Measurements from ENCODE around the gene KAZN. TPM values are rescaled to one million over a fixed set of nuclear protein-coding genes. Genes with fewer than 3 reads are reported as not detected.

KAZN gene
- total and polyA plus RNA-seq, 2 experiments from 2014 or later = 7.9 to 15.6 TPM

- H3K27me3 ChIP-seq = no peaks in the 10 kb centered on the region
- H3K4me2 ChIP-seq = no peak overlapping the region
- no peak overlapping the region for H2AFZ ChIP-seq
- H3K4me3 ChIP-seq = no peak overlapping the region
- 97% methylated on average over 5 of the region's 5 CpGs for WGBS (ENCODE audit: low lambda C conversion rate, missing lambda C conversion rate)
- H3K4me1 ChIP-seq (ENCODE audit: insufficient read depth) = no peaks in the 10 kb centered on the region
- no peaks in the 10 kb centered on the region for H3K36me3 ChIP-seq (replicated peaks; ENCODE audit: insufficient read depth, low read depth)
- H3K9me2 ChIP-seq (replicated peaks; ENCODE audit: insufficient read depth) = no peaks in the 10 kb centered on the region
- TF ChIP-seq, protein P1, sequence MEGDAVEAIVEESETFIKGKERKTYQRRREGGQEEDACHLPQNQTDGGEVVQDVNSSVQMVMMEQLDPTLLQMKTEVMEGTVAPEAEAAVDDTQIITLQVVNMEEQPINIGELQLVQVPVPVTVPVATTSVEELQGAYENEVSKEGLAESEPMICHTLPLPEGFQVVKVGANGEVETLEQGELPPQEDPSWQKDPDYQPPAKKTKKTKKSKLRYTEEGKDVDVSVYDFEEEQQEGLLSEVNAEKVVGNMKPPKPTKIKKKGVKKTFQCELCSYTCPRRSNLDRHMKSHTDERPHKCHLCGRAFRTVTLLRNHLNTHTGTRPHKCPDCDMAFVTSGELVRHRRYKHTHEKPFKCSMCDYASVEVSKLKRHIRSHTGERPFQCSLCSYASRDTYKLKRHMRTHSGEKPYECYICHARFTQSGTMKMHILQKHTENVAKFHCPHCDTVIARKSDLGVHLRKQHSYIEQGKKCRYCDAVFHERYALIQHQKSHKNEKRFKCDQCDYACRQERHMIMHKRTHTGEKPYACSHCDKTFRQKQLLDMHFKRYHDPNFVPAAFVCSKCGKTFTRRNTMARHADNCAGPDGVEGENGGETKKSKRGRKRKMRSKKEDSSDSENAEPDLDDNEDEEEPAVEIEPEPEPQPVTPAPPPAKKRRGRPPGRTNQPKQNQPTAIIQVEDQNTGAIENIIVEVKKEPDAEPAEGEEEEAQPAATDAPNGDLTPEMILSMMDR (IDR thresholded peaks at IDR 0.05; ENCODE audit: poor library complexity) = no peak
- TF ChIP-seq EZH2 (IDR thresholded peaks at IDR 0.05; ENCODE audit: borderline replicate concordance) (no peak), EZH2phosphoT487 (IDR thresholded peaks at IDR 0.05; ENCODE audit: low read depth, severe bottlenecking, unreplicated experiment) (no peak)
- peaks cover 7% of the 10 kb centered on the region for H4K20me1 ChIP-seq (ENCODE audit: insufficient read depth, poor library complexity, severe bottlenecking)
- H3K27ac ChIP-seq = no peak overlapping the region
- no peak for DNase-seq (ENCODE audit: low spot score)
- no peaks in the 10 kb centered on the region for H3K79me2 ChIP-seq
- no peaks in the 10 kb centered on the region for H3K9me3 ChIP-seq (ENCODE audit: low read depth)
Observed at GRCh38 chr1:14630986-14631385, 32.5 kb downstream of the KAZN start.

DNA sequence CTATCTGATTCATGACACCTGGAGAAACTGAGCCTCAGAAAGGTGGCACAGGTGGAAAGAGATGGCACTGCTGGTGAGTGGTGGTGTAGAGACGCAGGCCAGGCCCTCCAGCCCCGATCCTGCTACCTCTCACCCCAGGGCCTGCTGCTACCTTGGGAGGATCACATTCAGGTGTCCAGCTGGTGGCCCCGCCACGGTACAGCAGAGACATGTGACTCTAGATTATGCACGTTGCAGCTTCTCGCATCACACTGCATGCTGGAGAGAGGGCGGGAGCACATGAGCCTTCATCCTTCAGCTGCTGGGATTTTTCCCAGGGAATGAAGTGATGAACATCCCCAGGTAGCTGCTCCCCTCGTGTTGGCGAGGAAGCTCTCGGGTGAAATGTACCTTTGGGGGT, 32.9 kb downstream of the KAZN start:
- H3K27ac ChIP-seq = no peak overlapping the region
- H3K4me3 ChIP-seq = no peak overlapping the region
- H3K4me1 ChIP-seq (ENCODE audit: insufficient read depth) = no peaks in the 10 kb centered on the region
- H4K20me1 ChIP-seq (ENCODE audit: insufficient read depth, poor library complexity, severe bottlenecking) = peaks cover 7% of the 10 kb centered on the region
- H3K36me3 ChIP-seq (replicated peaks; ENCODE audit: insufficient read depth, low read depth) = no peaks in the 10 kb centered on the region
- H3K4me2 ChIP-seq = no peak overlapping the region
- no peaks in the 10 kb centered on the region for H3K27me3 ChIP-seq
- WGBS (ENCODE audit: low lambda C conversion rate, missing lambda C conversion rate) = 89% methylated on average over 10 of the region's 10 CpGs
- H3K9me2 ChIP-seq (replicated peaks; ENCODE audit: insufficient read depth) = no peaks in the 10 kb centered on the region
- DNase-seq (ENCODE audit: low spot score) = no peak
- H3K9me3 ChIP-seq (ENCODE audit: low read depth) = no peaks in the 10 kb centered on the region
- no peaks in the 10 kb centered on the region for H3K79me2 ChIP-seq
- H2AFZ ChIP-seq = no peak overlapping the region
- TF ChIP-seq, protein P1 (IDR thresholded peaks at IDR 0.05; ENCODE audit: poor library complexity) = no peak
- no peak for TF ChIP-seq EZH2 (IDR thresholded peaks at IDR 0.05; ENCODE audit: borderline replicate concordance)
- no peak for TF ChIP-seq EZH2phosphoT487 (IDR thresholded peaks at IDR 0.05; ENCODE audit: low read depth, severe bottlenecking, unreplicated experiment)

DNA sequence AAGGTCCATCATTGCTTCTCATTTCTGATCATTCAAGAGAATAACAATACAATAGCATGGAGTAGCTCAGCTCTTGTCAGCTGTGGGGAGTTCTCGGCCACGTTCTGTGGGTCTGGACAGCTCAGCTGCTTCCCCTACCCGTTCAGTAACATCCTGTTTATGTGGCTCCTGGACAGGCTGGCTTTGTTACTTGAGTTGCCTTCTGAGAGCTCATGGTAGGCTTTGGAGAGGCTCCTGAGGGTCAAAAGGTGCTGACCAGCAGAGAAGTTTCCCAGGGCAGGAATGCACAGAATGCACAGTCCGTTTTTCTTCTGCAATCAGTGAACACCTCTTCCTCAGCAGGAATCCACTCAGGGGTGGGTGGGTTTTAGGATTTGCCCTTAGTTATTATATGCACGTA, 36.0 kb downstream of the KAZN start:
- 40% methylated on average over 5 of the region's 5 CpGs for WGBS (ENCODE audit: low lambda C conversion rate, missing lambda C conversion rate)
- Histone ChIP-seq H3K36me3 (replicated peaks; ENCODE audit: insufficient read depth, low read depth) (no peaks in the 10 kb centered on the region), H3K9me2 (replicated peaks; ENCODE audit: insufficient read depth) (no peaks in the 10 kb centered on the region), H4K20me1 (ENCODE audit: insufficient read depth, poor library complexity, severe bottlenecking) (no peaks in the 10 kb centered on the region), H3K27ac (no peak overlapping the region), H3K4me2 (no peak overlapping the region), H2AFZ (no peak overlapping the region), H3K27me3 (no peaks in the 10 kb centered on the region), H3K9me3 (ENCODE audit: low read depth) (no peaks in the 10 kb centered on the region), H3K4me1 (ENCODE audit: insufficient read depth) (no peaks in the 10 kb centered on the region), H3K4me3 (no peak overlapping the region), H3K79me2 (no peaks in the 10 kb centered on the region)
- no peak for DNase-seq (ENCODE audit: low spot score)
- TF ChIP-seq EZH2phosphoT487 (IDR thresholded peaks at IDR 0.05; ENCODE audit: low read depth, severe bottlenecking, unreplicated experiment) = no peak
- TF ChIP-seq EZH2 (IDR thresholded peaks at IDR 0.05; ENCODE audit: borderline replicate concordance) = no peak
- TF ChIP-seq, protein P1 (IDR thresholded peaks at IDR 0.05; ENCODE audit: poor library complexity) = no peak

DNA sequence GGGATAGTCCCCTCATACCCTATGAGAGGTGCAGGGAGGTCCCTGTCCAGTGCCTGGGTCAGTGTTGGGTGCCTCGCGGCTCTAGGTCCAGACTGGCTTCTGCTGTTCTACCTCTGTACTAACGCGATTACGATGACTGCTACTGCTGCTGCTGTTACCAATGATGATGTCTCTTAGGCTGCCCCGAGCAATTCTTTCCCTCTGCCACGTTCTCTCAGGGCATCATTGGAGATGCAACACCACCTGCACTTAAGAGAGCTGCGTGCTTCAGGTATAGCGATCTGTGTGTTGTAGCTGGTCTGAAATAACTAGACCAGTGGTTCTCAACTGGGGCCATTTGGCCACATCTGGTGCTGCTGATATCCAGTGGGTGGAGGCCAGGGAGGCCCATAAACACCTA, 36.9 kb downstream of the KAZN start:
- H3K36me3 ChIP-seq (replicated peaks; ENCODE audit: insufficient read depth, low read depth) = no peaks in the 10 kb centered on the region
- 98% methylated on average over 9 of the region's 9 CpGs for WGBS (ENCODE audit: low lambda C conversion rate, missing lambda C conversion rate)

More for the DNA sequence above, 36.9 kb downstream of the KAZN start:
- Histone ChIP-seq H3K4me2 (no peak overlapping the region), H4K20me1 (ENCODE audit: insufficient read depth, poor library complexity, severe bottlenecking) (no peaks in the 10 kb centered on the region), H3K9me2 (replicated peaks; ENCODE audit: insufficient read depth) (no peaks in the 10 kb centered on the region), H3K79me2 (no peaks in the 10 kb centered on the region), H3K4me1 (ENCODE audit: insufficient read depth) (no peaks in the 10 kb centered on the region), H3K9me3 (ENCODE audit: low read depth) (no peaks in the 10 kb centered on the region), H2AFZ (no peak overlapping the region), H3K27ac (no peak overlapping the region), H3K4me3 (no peak overlapping the region), H3K27me3 (no peaks in the 10 kb centered on the region)
- no peak for TF ChIP-seq EZH2phosphoT487 (IDR thresholded peaks at IDR 0.05; ENCODE audit: low read depth, severe bottlenecking, unreplicated experiment)
- TF ChIP-seq EZH2 (IDR thresholded peaks at IDR 0.05; ENCODE audit: borderline replicate concordance) = no peak
- TF ChIP-seq, protein P1 (IDR thresholded peaks at IDR 0.05; ENCODE audit: poor library complexity) = no peak
- no peak for DNase-seq (ENCODE audit: low spot score)
